Fibroblast of peridontal ligament (primary cell): ENCODE results near the gene PCDHA2.
A peak's percentile ranks its signal among the peaks of the same experiment; 100 is the strongest.
"Not testable (repeated sequence)": the region's sequence is repeated elsewhere in the genome, so short reads cannot be mapped to it uniquely, and the experiment has no call there.

Source experiments
- DNase-seq: peaks from one replicate; pipeline ENCODE4 v3.0.0-alpha.2; 2010; ENCODE audit errors: extremely low read depth

Gene PCDHA2

DNA sequence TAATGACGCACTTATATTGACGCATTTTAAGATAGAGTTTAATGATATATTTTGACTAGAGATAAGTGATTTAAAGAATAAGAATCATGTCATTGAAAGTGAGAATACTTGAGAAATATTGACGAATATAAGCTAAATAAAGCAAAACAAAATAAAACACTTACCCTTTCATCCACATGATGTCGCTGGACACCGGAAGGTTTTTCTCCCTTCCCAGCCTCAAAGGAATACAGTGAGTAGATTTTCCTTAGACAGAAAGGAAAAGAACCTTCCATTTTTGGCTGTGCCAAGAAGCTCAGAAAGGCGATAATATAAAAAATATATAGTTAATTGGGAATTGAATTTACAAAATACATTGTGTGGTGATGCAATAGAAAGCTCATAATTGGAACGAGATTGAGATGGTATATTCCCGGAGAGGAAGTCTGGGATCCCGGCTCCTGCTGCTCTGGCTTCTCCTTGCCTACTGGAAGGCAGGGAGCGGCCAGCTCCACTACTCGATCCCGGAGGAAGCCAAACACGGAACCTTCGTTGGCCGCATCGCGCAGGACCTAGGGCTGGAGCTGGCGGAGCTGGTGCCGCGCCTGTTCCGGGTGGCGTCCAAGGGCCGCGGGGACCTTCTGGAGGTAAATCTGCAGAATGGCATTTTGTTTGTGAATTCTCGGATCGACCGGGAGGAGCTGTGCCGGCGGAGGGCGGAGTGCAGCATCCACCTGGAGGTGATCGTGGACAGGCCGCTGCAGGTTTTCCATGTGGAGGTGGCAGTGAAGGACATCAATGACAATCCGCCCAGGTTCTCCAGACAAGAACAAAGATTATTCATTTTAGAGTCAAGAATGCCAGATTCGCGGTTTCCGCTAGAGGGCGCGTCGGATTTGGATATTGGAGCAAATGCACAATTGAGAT lies 27.0 kb downstream of the PCDHA2 start, which contains the start of gene PCDHA5:
PCDHA5 (plus strand) TSS at position 239 of the 906 bp plus-strand sequence.
- no peak for DNase-seq

DNA sequence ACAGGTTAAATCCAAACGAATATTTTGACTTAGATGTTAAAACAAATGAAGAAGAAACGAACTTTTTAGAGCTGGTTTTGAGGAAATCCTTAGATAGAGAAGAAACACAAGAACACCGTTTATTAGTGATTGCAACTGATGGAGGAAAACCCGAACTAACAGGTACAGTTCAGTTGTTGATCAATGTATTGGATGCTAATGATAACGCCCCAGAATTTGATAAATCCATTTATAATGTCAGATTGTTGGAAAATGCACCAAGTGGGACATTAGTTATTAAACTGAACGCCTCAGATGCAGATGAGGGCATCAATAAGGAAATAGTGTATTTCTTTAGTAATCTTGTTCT lies 27.6 kb downstream of the PCDHA2 start:
- no peak for DNase-seq

DNA sequence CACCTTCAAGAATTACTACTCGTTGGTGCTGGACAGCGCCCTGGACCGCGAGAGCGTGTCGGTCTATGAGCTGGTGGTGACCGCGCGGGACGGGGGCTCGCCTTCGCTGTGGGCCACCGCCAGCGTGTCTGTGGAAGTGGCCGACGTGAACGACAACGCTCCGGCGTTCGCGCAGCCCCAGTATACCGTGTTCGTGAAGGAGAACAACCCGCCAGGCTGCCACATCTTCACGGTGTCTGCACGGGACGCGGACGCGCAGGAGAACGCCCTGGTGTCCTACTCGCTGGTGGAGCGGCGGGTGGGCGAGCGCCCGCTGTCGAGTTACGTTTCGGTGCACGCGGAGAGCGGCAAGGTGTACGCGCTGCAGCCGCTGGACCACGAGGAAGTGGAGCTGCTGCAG lies 28.3 kb downstream of the PCDHA2 start:
- not testable (repeated sequence) for DNase-seq

DNA sequence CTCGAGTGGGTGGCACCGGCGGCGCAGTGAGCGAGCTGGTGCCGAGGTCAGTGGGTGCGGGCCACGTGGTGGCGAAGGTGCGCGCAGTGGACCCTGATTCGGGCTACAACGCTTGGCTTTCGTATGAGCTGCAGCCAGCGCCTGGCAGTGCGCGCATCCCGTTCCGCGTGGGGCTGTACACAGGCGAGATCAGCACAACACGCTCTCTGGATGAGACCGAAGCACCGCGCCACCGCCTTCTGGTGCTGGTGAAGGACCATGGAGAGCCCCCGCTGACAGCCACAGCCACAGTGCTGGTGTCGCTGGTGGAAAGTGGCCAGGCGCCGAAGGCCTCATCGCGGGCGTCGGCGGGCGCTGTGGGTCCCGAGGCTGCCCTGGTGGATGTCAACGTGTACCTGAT lies 28.8 kb downstream of the PCDHA2 start:
- DNase-seq: no peak

DNA sequence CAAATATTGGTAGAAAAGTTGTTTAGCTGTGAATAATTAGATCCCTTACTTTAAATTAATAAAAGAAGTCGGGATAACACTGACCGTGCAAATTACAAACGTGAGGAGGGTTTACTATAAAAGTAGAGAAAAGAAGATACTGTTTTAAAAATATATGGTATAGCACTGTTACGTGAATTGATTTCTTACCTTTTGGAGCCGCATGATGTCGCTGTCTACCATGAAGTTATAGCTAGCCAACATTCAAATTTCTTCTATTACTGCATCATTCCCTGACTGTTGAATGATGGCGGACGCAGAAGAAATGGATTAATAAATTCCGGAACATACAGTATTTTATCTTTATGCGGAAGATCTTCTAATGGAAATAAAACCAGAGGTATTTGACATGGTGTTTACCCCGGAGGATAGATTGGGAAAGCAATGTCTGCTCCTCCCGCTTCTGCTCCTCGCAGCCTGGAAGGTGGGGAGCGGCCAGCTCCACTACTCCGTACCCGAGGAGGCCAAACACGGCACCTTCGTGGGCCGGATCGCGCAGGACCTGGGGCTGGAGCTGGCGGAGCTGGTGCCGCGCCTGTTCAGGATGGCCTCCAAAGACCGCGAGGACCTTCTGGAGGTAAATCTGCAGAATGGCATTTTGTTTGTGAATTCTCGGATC lies 33.2 kb downstream of the PCDHA2 start, which contains the start of gene PCDHA6:
PCDHA6 (plus strand) TSS at position 257 of the 658 bp plus-strand sequence; CDS start at position 389, 132 bp downstream.
- DNase-seq: peak; percentile 7

DNA sequence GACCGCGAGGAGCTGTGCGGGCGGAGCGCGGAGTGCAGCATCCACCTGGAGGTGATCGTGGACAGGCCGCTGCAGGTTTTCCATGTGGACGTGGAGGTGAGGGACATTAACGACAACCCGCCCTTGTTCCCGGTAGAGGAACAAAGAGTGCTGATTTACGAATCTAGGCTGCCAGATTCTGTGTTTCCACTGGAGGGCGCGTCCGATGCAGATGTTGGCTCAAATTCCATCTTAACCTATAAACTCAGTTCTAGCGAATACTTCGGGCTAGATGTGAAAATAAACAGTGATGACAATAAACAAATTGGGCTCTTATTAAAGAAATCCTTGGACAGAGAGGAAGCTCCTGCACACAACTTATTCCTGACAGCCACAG lies 33.7 kb downstream of the PCDHA2 start:
- no peak for DNase-seq

DNA sequence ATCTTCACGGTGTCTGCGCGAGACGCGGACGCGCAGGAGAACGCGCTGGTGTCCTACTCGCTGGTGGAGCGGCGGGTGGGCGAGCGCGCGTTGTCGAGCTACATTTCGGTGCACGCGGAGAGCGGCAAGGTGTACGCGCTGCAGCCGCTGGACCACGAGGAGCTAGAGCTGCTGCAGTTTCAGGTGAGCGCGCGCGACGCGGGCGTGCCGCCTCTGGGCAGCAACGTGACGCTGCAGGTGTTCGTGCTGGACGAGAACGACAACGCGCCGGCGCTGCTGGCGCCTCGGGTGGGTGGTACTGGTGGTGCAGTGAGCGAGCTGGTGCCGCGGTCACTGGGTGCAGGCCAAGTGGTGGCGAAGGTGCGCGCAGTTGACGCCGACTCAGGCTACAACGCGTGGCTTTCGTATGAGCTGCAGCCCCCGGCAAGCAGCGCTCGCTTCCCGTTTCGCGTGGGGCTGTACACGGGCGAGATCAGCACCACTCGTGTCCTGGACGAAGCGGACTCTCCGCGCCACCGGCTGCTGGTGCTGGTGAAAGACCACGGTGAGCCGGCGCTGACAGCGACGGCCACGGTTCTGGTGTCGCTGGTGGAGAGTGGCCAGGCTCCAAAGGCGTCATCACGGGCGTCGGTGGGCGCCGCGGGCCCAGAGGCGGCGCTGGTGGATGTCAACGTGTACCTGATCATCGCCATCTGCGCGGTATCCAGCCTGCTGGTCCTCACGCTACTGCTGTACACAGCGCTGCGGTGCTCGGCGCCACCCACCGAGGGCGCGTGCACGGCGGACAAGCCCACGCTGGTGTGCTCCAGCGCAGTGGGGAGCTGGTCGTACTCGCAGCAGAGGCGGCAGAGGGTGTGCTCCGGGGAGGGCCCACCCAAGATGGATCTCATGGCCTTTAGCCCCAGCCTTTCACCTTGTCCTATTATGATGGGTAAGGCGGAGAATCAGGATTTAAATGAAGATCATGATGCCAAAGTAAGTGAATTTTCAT lies 35.2 kb downstream of the PCDHA2 start:
- DNase-seq: not testable (repeated sequence)

DNA sequence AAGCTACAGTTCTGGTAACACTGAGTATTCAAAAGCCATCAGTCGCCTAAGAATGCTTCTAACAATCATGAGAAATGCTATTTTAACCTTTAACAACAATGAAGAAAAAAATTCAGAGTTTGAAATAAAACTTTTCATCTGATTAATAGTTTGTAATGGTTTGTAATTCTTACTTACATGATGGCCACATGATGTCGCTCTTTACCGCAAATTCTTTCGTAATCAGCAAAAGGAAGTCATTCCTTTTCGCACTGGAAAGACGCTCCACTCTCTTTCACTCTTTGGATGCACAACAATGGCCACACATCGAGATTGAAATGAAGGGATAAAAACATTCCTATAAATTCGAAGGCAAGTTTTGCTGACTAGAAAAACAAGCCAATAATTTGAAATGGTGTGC lies 39.3 kb downstream of the PCDHA2 start, which contains the start of gene PCDHA7:
PCDHA7 (plus strand) TSS at position 277 of the 400 bp plus-strand sequence; CDS start at position 392, 115 bp downstream.
- DNase-seq: peak; percentile 4

DNA sequence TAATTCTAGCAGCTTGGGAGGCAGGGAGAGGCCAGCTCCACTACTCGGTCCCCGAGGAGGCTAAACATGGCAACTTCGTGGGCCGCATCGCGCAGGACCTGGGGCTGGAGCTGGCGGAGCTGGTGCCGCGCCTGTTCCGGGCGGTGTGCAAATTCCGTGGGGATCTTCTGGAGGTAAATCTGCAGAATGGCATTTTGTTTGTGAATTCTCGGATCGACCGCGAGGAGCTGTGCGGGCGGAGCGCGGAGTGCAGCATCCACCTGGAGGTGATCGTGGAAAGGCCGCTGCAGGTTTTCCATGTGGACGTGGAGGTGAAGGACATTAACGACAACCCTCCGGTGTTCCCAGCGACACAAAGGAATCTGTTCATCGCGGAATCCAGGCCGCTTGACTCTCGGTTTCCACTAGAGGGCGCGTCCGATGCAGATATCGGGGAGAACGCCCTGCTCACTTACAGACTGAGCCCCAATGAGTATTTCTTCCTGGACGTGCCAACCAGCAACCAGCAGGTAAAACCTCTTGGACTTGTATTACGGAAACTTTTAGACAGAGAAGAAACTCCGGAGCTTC lies 39.9 kb downstream of the PCDHA2 start:
- DNase-seq: not testable (repeated sequence)

DNA sequence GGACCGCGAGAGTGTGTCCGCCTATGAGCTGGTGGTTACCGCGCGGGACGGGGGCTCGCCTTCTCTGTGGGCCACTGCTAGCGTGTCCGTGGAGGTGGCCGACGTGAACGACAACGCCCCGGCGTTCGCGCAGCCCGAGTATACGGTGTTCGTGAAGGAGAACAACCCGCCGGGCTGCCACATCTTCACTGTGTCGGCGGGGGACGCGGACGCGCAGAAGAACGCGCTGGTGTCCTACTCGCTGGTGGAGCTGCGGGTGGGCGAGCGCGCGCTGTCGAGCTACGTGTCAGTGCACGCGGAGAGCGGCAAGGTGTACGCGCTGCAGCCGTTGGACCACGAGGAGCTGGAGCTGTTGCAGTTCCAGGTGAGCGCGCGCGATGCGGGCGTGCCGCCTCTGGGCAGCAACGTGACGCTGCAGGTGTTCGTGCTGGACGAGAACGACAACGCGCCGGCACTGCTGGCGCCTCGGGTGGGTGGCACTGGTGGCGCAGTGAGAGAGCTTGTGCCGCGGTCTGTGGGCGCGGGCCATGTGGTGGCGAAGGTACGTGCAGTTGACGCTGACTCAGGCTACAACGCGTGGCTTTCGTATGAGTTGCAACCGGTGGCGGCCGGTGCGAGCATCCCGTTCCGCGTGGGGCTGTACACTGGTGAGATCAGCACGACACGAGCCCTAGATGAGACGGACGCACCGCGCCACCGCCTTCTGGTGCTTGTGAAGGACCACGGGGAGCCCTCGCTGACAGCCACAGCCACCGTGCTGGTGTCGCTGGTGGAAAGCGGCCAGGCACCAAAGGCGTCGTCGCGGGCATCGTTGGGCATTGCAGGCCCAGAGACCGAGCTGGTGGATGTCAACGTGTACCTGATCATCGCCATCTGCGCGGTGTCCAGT lies 41.2 kb downstream of the PCDHA2 start:
- no peak for DNase-seq

DNA sequence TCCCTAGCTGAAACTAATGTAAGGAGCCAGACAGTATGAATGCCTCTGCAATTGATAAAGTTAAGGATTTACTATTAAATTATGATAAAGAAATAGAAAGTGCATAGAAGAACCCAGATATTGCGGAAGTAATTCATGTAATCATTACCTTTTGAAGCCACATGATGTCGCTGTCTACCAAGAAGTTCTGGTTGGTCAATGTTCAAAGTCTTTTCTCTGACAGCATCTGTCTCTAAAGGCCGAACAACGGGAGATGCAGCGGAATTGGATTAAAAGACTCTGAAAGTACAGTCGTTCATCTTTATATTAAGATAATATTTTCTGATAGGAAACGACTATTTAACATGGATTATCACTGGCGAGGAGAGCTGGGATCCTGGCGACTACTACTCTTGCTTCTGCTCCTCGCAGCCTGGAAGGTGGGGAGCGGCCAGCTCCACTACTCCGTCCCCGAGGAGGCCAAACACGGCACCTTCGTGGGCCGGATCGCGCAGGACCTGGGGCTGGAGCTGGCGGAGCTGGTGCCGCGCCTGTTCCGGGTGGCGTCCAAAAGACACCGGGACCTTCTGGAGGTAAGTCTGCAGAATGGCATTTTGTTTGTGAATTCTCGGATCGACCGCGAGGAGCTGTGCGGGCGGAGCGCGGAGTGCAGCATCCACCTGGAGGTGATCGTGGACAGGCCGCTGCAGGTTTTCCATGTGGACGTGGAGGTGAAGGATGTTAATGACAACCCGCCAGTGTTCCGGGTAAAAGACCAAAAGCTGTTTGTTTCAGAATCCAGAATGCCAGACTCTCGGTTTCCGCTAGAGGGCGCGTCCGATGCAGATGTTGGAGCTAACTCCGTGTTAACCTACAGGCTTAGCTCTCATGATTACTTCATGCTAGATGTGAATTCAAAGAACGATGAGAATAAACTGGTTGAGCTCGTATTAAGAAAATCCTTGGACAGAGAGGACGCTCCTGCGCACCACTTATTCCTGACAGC lies 46.6 kb downstream of the PCDHA2 start, which contains the start of gene PCDHA8:
PCDHA8 (plus strand) TSS at position 210 of the 985 bp plus-strand sequence; CDS start at position 345, 135 bp downstream.
- DNase-seq: no peak

DNA sequence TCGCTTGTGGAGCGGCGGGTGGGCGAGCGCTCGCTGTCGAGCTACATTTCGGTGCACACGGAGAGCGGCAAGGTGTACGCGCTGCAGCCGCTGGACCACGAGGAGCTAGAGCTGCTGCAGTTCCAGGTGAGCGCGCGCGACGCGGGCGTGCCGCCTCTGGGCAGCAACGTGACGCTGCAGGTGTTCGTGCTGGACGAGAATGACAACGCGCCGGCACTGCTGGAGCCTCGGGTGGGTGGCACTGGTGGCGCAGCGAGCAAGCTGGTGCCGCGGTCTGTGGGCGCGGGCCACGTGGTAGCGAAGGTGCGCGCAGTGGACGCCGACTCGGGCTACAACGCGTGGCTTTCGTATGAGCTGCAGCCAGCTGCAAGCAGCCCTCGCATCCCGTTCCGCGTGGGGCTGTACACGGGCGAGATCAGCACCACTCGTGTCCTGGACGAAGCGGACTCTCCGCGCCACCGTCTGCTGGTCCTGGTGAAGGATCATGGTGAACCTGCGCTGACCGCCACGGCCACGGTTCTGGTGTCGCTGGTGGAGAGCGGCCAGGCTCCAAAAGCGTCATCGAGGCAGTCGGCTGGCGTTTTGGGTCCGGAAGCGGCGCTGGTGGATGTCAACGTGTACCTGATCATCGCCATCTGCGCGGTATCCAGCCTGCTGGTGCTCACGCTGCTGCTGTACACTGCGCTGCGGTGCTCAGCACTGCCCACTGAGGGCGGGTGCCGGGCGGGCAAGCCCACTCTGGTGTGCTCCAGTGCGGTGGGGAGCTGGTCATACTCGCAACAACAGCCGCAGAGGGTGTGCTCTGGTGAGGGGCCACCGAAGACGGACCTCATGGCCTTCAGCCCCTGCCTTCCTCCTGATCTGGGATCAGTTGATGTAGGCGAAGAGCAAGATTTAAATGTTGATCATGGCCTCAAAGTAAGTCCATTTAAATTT lies 48.4 kb downstream of the PCDHA2 start:
- no peak for DNase-seq
